ENCODE measurements around the gene PRPF38B. TPM values are rescaled to one million over a fixed set of nuclear protein-coding genes. Genes with fewer than 3 reads are reported as not detected.

Gene PRPF38B
- total and polyA plus RNA-seq, 2 experiments from 2014 or later, result 40.5 to 86.4 TPM

DNA sequence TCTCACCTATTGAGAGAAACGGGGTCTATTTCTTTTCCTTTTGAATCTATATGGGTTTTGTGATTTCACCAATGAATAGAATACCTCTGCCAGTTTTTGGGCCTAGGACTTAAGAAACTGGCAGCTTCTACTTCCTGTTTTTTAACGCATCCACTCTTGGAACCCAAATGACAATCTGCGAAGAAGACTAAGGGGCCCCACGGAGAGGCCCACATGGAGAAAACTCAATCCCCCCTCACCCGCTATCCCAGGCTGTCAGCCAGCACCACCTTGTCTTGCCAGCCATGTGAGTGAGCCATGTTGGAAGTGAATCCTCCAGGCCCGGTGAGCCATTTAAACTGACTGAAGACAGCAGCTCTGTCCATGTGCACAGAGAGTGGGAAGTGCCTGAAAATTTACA lies 27.6 kb upstream of the PRPF38B start (continued):
- TF ChIP-seq NANOG (IDR thresholded peaks at IDR 0.05; ENCODE audit: borderline replicate concordance), result no peak
- no peak for TF ChIP-seq ZNF331 (CRISPR knock-in tag; IDR thresholded peaks at IDR 0.05; ENCODE audit: low read depth)
- no peak for TF ChIP-seq ZNF462 (CRISPR knock-in tag; IDR thresholded peaks at IDR 0.05)
- TF ChIP-seq POLR2AphosphoS5 (IDR thresholded peaks at IDR 0.05; ENCODE audit: low read depth), result no peak
- no peak for TF ChIP-seq EZH2phosphoT487 (IDR thresholded peaks at IDR 0.05; ENCODE audit: unreplicated experiment)

DNA sequence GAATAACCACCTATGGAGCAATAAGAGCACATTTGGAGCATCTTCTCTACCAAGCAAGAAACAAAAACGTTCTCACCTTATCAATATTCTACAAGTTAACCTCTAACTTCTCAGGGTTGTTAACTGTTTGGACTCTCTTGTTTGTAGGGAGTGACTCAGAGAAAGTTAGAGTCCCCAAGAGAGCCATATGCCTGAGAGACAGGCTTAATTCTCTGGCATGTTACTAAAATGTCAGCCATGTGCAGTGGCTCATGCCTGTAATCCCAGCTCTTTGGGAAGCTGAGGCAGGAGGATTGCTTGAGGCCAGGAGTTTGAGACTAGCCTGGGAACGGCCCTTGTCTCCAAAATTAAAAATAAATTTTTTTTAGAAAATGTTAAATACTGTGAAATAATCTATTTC lies 27.0 kb upstream of the PRPF38B start:
- no peaks in the 10 kb centered on the region; the same call in 2 of the 3 replicates for H3K4me1 Mint-ChIP-seq
- H3K36me3 Mint-ChIP-seq (ENCODE audit: low read depth), result peaks cover 2% of the 10 kb centered on the region; the same call in 1 of the 3 replicates
- H3K36me3 ChIP-seq (ENCODE audit: insufficient read depth), result no peaks in the 10 kb centered on the region
- no peak overlapping the region for H3K4me3 Mint-ChIP-seq
- peaks cover 9% of the 10 kb centered on the region; the same call in 2 of the 3 replicates for H3K9me3 Mint-ChIP-seq
- ATAC-seq, result no peak
- no peak for DNase-seq (ENCODE audit: low spot score)
- no peaks in the 10 kb centered on the region; the same call in 1 of the 2 replicates for H3K4me1 ChIP-seq (ENCODE audit: insufficient read depth)
- no peak overlapping the region for H2AFZ ChIP-seq
- H3K9me2 ChIP-seq (ENCODE audit: insufficient read depth), result no peaks in the 10 kb centered on the region
- no peak overlapping the region for H3K4me3 ChIP-seq
- H3K27me3 ChIP-seq (ENCODE audit: insufficient read depth), result peaks cover 20% of the 10 kb centered on the region
- no peak overlapping the region for H3K27ac ChIP-seq (ENCODE audit: low read depth)
- H3K79me2 ChIP-seq (replicated peaks; ENCODE audit: insufficient read depth), result no peaks in the 10 kb centered on the region
- H3K27me3 Mint-ChIP-seq (ENCODE audit: insufficient read depth, low read depth, poor library complexity), result peaks cover 19% of the 10 kb centered on the region
- H4K20me1 ChIP-seq (replicated peaks; ENCODE audit: insufficient read depth), result no peaks in the 10 kb centered on the region
- H3K27ac Mint-ChIP-seq, result no peak overlapping the region
- no peaks in the 10 kb centered on the region for H3F3A ChIP-seq (replicated peaks; ENCODE audit: low read depth)
- no peak overlapping the region for H3K4me2 ChIP-seq
- no peak for TF ChIP-seq ZNF114 (CRISPR knock-in tag; IDR thresholded peaks at IDR 0.05)
- TF ChIP-seq, protein P1, sequence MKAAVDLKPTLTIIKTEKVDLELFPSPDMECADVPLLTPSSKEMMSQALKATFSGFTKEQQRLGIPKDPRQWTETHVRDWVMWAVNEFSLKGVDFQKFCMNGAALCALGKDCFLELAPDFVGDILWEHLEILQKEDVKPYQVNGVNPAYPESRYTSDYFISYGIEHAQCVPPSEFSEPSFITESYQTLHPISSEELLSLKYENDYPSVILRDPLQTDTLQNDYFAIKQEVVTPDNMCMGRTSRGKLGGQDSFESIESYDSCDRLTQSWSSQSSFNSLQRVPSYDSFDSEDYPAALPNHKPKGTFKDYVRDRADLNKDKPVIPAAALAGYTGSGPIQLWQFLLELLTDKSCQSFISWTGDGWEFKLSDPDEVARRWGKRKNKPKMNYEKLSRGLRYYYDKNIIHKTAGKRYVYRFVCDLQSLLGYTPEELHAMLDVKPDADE (IDR thresholded peaks at IDR 0.05), result no peak
- TF ChIP-seq JUNB (IDR thresholded peaks at IDR 0.05; ENCODE audit: unreplicated experiment), result no peak
- TF ChIP-seq ZNF462 (CRISPR knock-in tag; IDR thresholded peaks at IDR 0.05), result no peak
